Measurements from ENCODE around the gene ACSS1.

Gene ACSS1

GRCh38 chr20:25030649-25031207 lies 27.2 kb downstream of the ACSS1 start:
- TF ChIP-seq GATA3 (IDR thresholded peaks at IDR 0.05; ENCODE audit: low read depth, low read length) (no peak), GATA2 (IDR thresholded peaks at IDR 0.05; ENCODE audit: low read depth, low read length) (no peak)

GRCh38 chr20:25030007-25030648 lies 27.8 kb downstream of the ACSS1 start:
- TF ChIP-seq GATA2 (IDR thresholded peaks at IDR 0.05; ENCODE audit: low read depth, low read length) (no peak), GATA3 (IDR thresholded peaks at IDR 0.05; ENCODE audit: low read depth, low read length) (no peak)

- no peak for TF ChIP-seq GATA3 (IDR thresholded peaks at IDR 0.05; ENCODE audit: low read depth, low read length)
- TF ChIP-seq GATA2 (IDR thresholded peaks at IDR 0.05; ENCODE audit: low read depth, low read length) = no peak
Measured at GRCh38 chr20:25025986-25026605, 31.8 kb downstream of the ACSS1 start.

GRCh38 chr20:25025091-25025861 lies 32.7 kb downstream of the ACSS1 start:
- no peak for TF ChIP-seq GATA3 (IDR thresholded peaks at IDR 0.05; ENCODE audit: low read depth, low read length)

- TF ChIP-seq GATA2 (IDR thresholded peaks at IDR 0.05; ENCODE audit: low read depth, low read length) = no peak
- TF ChIP-seq GATA3 (IDR thresholded peaks at IDR 0.05; ENCODE audit: low read depth, low read length) = no peak
Measured at GRCh38 chr20:25024171-25024570, 33.8 kb downstream of the ACSS1 start.

- TF ChIP-seq GATA2 (IDR thresholded peaks at IDR 0.05; ENCODE audit: low read depth, low read length) (no peak), GATA3 (IDR thresholded peaks at IDR 0.05; ENCODE audit: low read depth, low read length) (no peak)
Measured at GRCh38 chr20:25023356-25023755, 34.6 kb downstream of the ACSS1 start.

- TF ChIP-seq GATA2 (IDR thresholded peaks at IDR 0.05; ENCODE audit: low read depth, low read length) (no peak), GATA3 (IDR thresholded peaks at IDR 0.05; ENCODE audit: low read depth, low read length) (no peak)
Measured at GRCh38 chr20:25022680-25023079, 35.3 kb downstream of the ACSS1 start.

- no peak for TF ChIP-seq GATA3 (IDR thresholded peaks at IDR 0.05; ENCODE audit: low read depth, low read length)
- no peak for TF ChIP-seq GATA2 (IDR thresholded peaks at IDR 0.05; ENCODE audit: low read depth, low read length)
Measured at GRCh38 chr20:25021336-25021735, 36.6 kb downstream of the ACSS1 start.

GRCh38 chr20:25020901-25021301 lies 37.0 kb downstream of the ACSS1 start:
- TF ChIP-seq GATA2 (IDR thresholded peaks at IDR 0.05; ENCODE audit: low read depth, low read length) = no peak
- no peak for TF ChIP-seq GATA3 (IDR thresholded peaks at IDR 0.05; ENCODE audit: low read depth, low read length)

- TF ChIP-seq GATA2 (IDR thresholded peaks at IDR 0.05; ENCODE audit: low read depth, low read length) = no peak
- no peak for TF ChIP-seq GATA3 (IDR thresholded peaks at IDR 0.05; ENCODE audit: low read depth, low read length)
Measured at GRCh38 chr20:25020345-25020744, 37.6 kb downstream of the ACSS1 start.

GRCh38 chr20:25019381-25020155 lies 38.4 kb downstream of the ACSS1 start:
- TF ChIP-seq GATA3 (IDR thresholded peaks at IDR 0.05; ENCODE audit: low read depth, low read length) = no peak

- TF ChIP-seq GATA3 (IDR thresholded peaks at IDR 0.05; ENCODE audit: low read depth, low read length) (no peak), GATA2 (IDR thresholded peaks at IDR 0.05; ENCODE audit: low read depth, low read length) (no peak)
Measured at GRCh38 chr20:25018841-25019240, 39.1 kb downstream of the ACSS1 start.

- TF ChIP-seq GATA3 (IDR thresholded peaks at IDR 0.05; ENCODE audit: low read depth, low read length) (no peak), GATA2 (IDR thresholded peaks at IDR 0.05; ENCODE audit: low read depth, low read length) (no peak)
Measured at GRCh38 chr20:25018425-25018824, 39.5 kb downstream of the ACSS1 start.

- TF ChIP-seq GATA2 (IDR thresholded peaks at IDR 0.05; ENCODE audit: low read depth, low read length) (no peak), GATA3 (IDR thresholded peaks at IDR 0.05; ENCODE audit: low read depth, low read length) (no peak)
Measured at GRCh38 chr20:25017257-25017803, 40.6 kb downstream of the ACSS1 start.
